Measurements from ENCODE around the gene RCHY1.
"Not testable (repeated sequence)": the region's sequence is repeated elsewhere in the genome, so short reads cannot be mapped to it uniquely, and the experiment has no call there.

The RCHY1 gene

DNA sequence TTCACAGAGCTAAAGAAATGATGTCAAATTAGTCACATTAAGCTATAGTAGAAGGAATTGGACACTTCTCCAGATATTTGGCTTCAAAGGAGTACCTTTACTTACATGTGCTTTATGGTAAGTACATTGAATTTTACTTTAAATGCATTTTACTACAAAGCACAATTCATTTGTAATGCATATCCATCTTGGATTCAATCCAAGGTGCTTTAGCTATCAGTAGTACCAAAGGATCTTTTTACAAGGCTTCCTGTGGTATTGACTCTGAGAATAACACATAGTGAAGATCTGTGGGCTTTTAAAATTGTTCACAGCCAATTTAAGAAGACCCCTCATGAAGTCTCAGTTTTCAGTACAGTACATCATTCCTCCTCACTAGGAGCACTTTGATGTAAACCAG, 13.3 kb upstream of the RCHY1 start:
- Histone ChIP-seq H3K4me3 (ENCODE audit: low read depth, low read length) (no peak overlapping the region), H3K4me1 (no peaks in the 10 kb centered on the region), H3K27me3 (ENCODE audit: control insufficient read depth, insufficient read depth, low read length) (no peaks in the 10 kb centered on the region), H3K27ac (no peak overlapping the region), H3K9me3 (ENCODE audit: control insufficient read depth, low read length) (no peaks in the 10 kb centered on the region), H3K36me3 (ENCODE audit: control insufficient read depth, insufficient read depth, low read length) (no peaks in the 10 kb centered on the region), H3K4me2 (ENCODE audit: low read length) (no peak overlapping the region), H3K79me2 (peaks cover 2% of the 10 kb centered on the region), H3K9ac (no peak overlapping the region), H2AFZ (no peak overlapping the region)
- TF ChIP-seq, protein P1, sequence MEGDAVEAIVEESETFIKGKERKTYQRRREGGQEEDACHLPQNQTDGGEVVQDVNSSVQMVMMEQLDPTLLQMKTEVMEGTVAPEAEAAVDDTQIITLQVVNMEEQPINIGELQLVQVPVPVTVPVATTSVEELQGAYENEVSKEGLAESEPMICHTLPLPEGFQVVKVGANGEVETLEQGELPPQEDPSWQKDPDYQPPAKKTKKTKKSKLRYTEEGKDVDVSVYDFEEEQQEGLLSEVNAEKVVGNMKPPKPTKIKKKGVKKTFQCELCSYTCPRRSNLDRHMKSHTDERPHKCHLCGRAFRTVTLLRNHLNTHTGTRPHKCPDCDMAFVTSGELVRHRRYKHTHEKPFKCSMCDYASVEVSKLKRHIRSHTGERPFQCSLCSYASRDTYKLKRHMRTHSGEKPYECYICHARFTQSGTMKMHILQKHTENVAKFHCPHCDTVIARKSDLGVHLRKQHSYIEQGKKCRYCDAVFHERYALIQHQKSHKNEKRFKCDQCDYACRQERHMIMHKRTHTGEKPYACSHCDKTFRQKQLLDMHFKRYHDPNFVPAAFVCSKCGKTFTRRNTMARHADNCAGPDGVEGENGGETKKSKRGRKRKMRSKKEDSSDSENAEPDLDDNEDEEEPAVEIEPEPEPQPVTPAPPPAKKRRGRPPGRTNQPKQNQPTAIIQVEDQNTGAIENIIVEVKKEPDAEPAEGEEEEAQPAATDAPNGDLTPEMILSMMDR (IDR thresholded peaks at IDR 0.05) = no peak

DNA sequence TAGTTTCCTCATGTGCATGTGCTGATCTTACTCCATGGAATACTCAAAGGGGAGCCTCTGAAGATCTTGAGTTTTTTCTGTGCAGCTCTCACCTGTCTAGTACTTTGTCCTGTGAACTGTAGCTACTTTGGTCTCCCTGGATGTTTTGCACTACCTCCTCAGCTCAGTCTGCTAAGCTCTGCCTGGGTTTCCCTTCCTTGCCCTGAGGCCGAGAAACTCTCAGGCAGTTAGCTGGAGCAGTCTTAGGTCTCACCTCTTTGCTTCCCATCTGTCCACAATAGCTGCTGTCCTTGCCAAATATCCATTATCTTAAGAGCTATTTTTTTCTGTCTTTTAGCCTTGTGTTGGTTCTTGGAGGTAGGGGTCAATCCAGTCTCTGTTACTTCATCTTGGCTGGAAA, 11.7 kb upstream of the RCHY1 start:
- Histone ChIP-seq H3K4me2 (ENCODE audit: low read length) (no peak overlapping the region), H3K27ac (no peak overlapping the region), H3K9ac (no peak overlapping the region), H3K79me2 (peaks cover 2% of the 10 kb centered on the region), H3K9me3 (ENCODE audit: control insufficient read depth, low read length) (no peaks in the 10 kb centered on the region), H3K27me3 (ENCODE audit: control insufficient read depth, insufficient read depth, low read length) (no peaks in the 10 kb centered on the region), H3K4me1 (no peaks in the 10 kb centered on the region), H3K36me3 (ENCODE audit: control insufficient read depth, insufficient read depth, low read length) (no peaks in the 10 kb centered on the region), H2AFZ (no peak overlapping the region), H3K4me3 (ENCODE audit: low read depth, low read length) (no peak overlapping the region)
- TF ChIP-seq, protein P1 (IDR thresholded peaks at IDR 0.05) = no peak

DNA sequence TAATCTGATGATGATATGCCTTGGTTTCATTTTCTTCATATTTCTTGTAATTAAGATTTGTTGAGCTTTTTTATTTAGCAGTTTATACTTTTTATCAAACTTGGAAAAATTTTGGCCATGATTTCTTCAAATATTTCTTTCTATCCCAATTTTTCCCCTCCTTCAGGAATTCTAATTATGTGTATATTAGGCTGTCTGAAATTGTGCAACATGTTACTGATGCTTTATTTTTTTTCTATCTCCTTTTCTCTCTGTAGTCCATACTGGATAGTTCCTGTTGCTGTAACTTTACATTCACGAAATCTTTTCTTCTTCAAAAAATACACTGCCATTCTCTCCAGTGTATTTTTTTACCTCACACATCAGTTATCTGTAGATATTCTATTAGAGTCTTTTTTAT, 10.9 kb upstream of the RCHY1 start:
- Histone ChIP-seq H3K79me2 (peaks cover 2% of the 10 kb centered on the region), H3K4me1 (no peaks in the 10 kb centered on the region), H3K27ac (no peak overlapping the region), H3K9me3 (ENCODE audit: control insufficient read depth, low read length) (no peaks in the 10 kb centered on the region), H3K9ac (no peak overlapping the region), H2AFZ (no peak overlapping the region), H3K27me3 (ENCODE audit: control insufficient read depth, insufficient read depth, low read length) (no peaks in the 10 kb centered on the region), H3K4me2 (ENCODE audit: low read length) (no peak overlapping the region), H3K4me3 (ENCODE audit: low read depth, low read length) (no peak overlapping the region), H3K36me3 (ENCODE audit: control insufficient read depth, insufficient read depth, low read length) (no peaks in the 10 kb centered on the region)
- TF ChIP-seq, protein P1 (IDR thresholded peaks at IDR 0.05) = no peak

DNA sequence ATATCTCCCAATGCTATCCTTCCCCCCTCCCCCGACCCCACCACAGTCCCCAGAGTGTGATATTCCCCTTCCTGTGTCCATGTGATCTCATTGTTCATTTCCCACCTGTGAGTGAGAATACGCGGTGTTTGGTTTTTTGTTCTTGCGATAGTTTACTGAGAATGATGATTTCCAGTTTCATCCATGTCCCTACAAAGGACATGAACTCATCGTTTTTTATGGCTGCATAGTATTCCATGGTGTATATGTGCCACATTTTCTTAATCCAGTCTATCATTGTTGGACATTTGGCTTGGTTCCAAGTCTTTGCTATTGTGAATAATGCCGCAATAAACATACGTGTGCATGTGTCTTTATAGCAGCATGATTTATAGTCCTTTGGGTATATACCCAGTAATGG, 5.2 kb upstream of the RCHY1 start:
- H3K4me3 ChIP-seq (ENCODE audit: low read depth, low read length); H3K79me2 ChIP-seq; H3K4me1 ChIP-seq; H3K9ac ChIP-seq; H3K27ac ChIP-seq; H3K36me3 ChIP-seq (ENCODE audit: control insufficient read depth, insufficient read depth, low read length); H2AFZ ChIP-seq; H3K27me3 ChIP-seq (ENCODE audit: control insufficient read depth, insufficient read depth, low read length); H3K9me3 ChIP-seq (ENCODE audit: control insufficient read depth, low read length); H3K4me2 ChIP-seq (ENCODE audit: low read length): not testable (repeated sequence)

DNA sequence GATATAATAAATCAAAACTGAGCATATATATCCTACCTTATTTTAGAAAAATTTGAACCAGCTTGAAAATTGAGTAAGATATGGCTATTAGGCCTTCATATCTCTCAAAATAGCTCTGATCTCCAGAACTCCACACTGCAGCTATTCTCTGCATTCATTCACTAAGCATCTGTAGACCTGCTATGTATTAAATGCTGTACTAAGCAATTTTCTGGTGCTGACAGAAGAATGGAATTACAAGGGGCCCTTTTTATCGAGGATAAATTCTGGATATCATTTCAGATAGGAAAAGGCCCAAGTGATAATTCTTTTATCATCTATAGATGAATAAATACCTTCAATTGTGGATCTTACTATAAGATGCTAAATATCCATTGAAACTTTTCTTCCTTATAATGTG, 1.9 kb upstream of the RCHY1 start:
- Histone ChIP-seq H3K9ac (no peak overlapping the region), H3K4me2 (ENCODE audit: low read length) (no peak overlapping the region), H3K4me1 (peaks cover 8% of the 10 kb centered on the region), H3K4me3 (ENCODE audit: low read depth, low read length) (no peak overlapping the region), H3K27me3 (ENCODE audit: control insufficient read depth, insufficient read depth, low read length) (no peaks in the 10 kb centered on the region), H3K27ac (no peak overlapping the region), H3K79me2 (no peaks in the 10 kb centered on the region), H2AFZ (no peak overlapping the region), H3K9me3 (ENCODE audit: control insufficient read depth, low read length) (no peaks in the 10 kb centered on the region), H3K36me3 (ENCODE audit: control insufficient read depth, insufficient read depth, low read length) (no peaks in the 10 kb centered on the region)
- TF ChIP-seq, protein P1 (IDR thresholded peaks at IDR 0.05) = no peak

All from parathyroid adenoma (tissue), 2 donors.